ENCODE results near the gene CHID1.

The CHID1 gene

DNA sequence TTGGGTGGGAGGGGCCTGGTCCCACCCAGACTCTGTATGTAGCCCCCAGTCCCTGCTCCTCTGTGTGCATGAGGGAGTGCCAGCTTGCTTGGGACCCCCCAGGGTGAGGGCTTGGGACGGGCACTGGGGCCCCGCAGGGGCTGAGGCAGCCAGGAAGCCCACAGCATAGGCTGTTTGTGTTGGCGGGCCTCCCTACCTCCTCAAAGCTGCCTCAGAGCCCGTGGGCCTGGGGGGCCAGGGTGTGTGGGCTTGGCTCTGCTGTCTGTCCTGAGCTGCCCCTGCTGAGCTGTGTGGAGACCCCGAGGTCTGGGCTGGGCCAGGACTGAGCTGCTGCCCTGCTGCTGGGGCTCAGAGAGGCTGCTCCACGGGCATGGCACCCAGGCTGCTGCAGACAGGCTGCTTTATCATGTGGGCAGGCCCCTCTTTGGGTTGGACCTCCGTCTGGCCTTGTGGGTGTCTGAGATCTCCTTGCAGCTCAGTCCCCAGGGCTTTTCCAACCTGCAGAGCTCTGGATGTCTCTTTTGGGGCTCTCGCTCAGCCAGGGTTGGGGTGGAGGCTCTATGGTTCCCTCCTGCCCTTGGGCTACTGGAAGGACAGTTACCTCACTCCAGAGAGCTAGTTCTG, 64.6 kb downstream of the CHID1 start:
- DNase-seq = no peak

DNA sequence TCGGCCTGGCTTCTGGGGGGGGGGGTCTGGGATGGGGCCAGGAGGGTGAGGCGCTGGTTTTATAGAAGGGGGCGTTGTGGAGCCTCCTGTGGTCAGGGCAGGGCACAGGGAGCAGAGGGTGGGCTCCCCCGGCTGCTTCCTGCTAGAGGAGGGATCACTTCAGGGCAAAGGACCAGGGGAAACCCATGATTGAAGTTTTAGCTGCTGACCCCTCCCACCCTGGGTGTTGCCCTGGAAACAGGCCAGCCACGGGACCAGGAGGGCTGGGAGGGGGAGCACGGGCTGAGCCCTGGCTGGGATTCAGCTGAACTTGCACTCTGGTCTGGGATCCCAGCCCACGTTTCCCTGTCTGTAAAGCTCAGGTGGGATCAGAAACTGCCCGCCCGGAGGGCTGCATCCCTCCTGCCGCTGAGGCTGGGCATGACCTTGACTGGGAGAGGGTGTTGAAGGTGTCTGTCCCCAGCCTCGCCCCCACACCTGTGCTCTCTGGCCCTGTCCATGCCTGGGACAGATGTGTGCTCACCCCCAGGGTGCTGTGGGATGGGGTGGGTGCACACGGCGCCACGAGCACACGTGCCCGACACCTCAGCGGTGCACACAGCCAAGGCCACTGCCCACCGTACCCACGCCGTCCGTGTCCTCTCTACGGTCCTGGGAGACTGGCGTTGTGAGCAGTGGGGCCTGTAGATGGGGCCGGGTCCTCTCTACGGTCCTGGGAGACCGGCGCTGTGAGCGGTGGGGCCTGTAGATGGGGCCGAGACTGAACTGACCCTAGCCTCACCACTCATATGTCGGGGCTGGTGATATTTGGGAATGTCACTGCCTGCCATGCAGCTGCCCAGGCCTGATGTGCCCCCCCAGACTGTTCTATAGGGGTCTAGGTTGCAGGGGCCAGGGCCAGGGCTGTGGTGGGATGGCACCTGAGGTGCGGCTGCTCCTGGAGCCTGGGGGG, 65.6 kb downstream of the CHID1 start:
- DNase-seq = no peak

DNA sequence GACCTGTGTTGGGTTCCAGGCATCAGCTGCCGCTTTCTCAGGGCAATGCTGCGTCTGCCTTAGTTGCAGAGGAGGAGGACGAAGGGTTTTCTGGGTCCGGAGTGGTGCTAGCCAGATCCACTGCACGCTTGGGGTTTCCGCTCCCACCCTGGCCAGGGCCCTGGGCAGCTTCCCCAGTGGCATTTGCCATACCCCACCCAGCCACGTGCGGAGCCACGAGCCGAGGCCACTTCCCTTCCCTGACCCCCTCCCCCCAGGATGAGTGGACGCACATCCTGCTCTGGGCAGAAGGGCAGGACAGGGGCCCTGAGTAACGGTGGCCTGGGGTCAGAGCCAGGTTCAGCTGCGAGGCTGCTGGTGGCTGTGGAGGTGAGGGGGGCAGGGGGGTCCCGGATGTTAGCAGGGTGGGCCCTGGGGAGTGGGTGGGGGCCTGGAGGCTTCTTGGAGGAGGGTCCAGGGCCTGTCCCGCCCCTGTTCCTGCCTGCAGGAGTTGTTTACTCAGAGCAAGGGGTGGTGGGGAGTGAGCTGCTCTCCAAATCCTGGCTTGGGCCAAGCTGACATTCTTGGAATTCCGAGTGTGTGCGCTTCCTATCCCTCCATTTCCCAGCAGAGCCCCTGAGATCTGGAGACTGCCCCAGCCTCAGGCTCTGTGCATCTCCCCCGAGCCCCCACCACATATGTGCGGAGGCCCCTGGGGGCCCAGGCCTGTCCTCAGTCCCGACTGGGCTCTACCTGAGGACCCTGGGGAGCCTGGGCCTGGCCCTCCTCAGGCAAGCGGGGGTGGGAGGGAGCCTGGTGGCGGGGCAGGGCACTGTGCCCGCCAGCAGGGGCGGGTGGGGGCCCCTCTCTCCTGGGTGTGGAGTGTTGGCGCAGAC, 66.6 kb downstream of the CHID1 start:
- DNase-seq = no peak

DNA sequence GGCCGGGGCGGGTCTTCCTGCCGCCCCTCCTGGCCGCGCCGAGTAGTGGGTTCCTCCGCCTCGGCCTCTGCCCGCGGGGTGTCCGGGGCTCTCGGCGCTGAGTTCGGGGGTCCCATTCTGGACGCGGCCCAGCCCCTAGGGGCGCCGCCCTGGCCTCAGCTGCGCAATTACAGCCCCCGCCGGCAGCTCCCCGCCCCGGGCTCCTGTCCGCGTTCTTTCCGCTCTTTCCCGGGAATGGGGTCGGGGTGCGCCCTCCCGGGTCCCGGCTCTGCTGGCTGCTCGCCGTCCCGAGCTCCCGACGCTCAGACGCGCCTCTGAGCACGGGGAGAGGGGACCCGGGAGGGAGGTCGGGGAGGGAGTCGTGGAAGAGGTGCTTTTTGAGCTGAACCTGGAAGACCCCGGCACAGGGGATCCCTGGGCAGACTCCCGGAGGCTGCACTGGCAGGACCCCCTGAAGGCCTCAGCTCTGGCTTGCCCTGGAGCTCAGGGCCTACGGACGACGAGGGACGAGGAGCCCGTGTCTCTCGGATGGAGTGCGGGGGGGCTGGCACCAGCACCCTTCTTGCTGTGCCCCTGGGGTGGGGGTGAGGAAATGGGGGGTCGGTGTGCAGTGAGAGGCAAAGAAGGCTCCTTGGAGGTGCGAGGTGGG, 67.4 kb downstream of the CHID1 start:
- no peak for DNase-seq

DNA sequence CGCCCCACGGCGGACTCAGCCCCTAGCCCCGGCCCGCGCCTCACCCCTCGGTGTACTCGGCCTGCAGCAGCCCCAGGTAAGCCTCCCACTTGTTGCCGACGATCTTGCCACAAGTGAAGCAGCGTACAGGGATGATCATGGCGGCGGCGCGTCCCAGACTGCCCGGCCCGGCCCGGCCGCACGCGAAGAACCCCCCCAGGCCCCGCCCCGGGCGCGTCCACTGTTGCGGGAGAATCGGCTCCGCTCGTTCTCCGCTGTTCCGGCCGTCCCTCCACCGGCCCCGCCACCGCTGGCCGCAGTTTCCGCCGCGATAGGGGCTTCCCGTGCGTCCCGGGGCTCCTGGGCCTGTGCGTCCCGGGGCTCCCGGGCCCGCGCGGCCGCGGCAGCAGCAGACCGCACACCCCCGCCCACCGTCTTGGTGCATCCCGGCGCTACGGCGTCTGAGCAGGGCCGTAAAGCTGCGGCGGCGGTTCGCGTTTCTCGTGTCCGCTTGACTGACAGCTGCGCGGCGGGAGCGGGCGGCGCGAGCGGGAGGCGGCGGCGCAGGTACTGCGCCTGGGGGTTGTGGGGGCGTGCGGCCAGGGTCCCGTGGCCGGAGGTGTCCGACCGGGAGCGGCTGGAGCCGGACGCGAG, 68.1 kb downstream of the CHID1 start, which contains the start of the genes POLR2L and TSPAN4:
TSS of gene POLR2L (minus strand) at position 160 of the 633 bp plus-strand sequence. CDS start at position 139, 21 bp downstream.
TSS of gene TSPAN4 (plus strand) at position 483 of the 633 bp plus-strand sequence. CDS start 7,453 bp downstream, outside the sequence.
- peak; percentile 75 to 85 (median 82) for DNase-seq

DNA sequence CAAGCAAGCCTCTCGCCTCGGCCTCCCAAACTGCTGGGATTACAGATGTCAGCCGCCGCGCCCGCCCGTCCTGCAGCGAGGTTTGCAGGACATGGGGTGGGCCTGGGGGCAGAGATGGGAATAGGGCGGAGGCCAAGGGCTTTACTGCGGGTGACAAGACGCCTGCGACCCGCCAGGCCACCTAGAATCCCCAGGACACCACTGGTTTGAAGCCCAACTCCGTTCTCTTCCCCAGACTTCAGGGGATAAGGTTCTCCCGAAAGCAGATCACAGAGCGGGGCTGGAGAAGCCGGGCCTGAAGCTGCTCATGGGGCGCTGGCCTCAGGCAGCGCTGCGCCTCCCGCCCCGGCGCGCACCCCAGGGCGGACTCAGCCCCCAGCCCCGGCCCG, 68.6 kb downstream of the CHID1 start:
- no peak for DNase-seq

DNA sequence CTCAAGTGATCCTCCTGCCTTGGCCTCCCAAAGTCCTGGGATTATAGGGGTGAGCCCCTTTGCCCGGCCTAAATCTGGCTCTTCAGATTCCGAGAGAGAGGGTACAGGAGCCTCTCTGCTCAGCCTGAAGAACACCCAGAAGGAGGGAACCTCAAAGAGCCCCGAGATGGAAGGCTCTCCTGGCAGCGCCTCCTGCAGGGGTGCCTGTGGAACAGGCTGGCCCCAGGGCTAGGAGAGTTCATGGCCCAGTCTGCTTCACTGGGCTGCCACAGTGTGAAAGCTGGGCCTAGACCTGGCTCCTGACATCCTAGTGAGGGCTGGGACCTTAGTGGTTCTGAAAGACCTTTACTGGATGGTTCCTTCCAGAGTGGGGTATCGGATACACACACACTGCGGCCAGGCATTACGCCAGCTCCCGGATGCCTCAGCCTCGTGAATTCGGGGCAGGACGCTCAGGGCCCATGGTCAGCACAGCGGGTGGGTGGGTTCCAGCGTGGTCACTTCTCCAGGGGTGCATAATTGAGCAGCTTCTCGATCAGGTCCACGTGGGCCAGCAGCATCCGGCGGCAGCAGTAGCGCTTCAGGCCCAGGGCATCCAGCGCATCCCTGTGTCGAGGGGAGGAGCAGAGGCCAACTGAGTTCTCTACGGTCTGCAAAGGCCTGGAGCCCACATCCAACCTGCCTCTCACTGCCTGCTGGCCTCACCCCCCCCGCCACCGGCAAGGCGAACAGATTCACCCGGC, 70.6 kb downstream of the CHID1 start:
- DNase-seq = no peak

DNA sequence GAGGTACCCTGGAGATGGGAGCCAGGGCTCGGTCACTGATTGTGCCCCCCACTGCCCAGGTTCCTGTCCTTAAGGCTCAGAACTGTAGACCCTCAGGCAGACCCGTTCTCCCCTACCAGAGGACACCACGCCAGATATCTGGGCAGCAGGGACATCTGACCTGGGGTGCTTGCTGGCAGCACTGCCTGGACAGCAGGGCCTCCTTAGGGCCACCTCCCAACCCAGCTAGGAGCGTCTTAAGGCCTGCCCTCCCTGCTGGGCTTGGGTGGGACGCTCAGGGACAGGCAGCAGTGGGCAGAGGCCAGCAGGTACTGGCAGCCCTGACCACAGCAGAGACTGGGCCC, 71.4 kb downstream of the CHID1 start:
- DNase-seq = no peak

DNA sequence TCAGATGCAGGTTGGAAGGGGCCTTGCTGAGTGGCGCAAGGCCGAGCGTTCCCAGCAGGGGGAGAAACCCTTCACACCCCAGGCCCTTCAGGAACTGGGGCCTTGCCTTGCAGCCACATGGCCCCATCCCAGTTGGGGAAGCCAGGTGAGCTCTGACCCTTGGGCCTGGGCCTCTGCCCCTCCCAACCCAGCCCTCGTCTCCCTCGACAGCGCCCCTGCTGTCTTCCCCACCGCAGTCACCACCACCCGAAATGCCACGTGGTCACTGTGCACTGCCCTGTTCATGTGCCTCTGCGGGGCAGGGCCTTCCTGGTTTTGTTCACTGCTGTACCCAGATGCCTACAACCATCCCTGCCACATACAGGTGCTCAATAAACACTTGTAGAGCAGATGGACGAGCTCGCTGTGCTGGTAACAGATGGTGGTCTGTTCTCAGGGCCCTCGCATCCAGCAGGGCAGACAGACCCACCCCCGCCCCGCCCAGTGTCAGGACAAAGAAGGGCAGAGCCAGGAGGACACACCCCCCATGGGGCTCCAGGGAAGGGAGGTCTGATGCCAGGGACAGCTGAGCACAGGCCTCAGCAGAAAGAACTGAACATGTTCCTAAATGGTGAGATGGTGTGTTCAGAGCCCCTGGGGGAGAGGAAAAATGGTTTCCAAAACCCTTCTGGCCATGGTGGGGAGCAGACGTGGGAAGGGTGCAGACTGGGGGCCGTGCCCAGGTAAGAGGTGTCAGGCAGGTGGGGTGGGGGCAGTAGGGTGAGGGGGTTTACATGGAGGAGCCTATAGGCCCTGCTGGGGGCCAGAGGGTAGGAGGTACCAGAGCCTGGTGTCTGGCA, 72.0 kb downstream of the CHID1 start:
- no peak for DNase-seq

DNA sequence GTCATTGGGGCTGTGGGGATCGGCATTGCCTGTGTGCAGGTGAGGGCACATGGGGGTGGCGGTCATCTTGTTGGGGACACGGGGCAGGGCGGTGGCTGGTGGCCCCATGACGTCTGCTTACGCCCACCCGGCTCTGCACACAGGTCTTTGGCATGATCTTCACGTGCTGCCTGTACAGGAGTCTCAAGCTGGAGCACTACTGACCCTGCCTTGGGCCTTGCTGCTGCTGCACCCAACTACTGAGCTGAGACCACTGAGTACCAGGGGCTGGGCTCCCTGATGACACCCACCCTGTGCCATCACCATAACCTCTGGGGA, 72.7 kb downstream of the CHID1 start:
- no peak for DNase-seq

DNA sequence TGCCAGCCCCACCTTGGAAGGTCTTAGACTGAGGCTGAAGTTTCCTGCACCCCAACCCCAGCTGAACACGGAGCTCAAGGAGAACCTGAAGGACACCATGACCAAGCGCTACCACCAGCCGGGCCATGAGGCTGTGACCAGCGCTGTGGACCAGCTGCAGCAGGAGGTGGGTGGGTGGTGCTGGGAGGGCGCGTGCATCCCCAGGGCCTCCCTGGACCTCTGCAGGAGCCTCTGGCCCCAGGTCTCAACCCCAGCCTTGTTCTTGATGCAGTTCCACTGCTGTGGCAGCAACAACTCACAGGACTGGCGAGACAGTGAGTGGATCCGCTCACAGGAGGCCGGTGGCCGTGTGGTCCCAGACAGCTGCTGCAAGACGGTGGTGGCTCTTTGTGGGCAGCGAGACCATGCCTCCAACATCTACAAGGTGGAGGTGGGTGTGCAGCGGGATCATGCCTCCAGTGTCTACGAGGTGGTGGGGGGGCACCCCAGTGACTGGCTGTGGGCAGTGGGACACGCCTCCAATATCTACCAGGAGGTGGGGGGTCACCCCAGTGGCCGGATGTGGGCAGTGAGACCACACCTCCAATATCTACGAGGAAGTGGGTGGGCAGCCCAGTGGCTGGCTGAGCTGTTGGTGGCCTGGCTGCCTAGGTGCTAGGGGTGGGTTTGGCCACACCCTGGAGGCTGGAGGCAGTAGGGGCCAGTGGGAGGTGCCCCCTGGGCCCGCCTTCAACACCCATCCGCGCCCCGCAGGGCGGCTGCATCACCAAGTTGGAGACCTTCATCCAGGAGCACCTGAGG, 73.2 kb downstream of the CHID1 start:
- no peak for DNase-seq

DNA sequence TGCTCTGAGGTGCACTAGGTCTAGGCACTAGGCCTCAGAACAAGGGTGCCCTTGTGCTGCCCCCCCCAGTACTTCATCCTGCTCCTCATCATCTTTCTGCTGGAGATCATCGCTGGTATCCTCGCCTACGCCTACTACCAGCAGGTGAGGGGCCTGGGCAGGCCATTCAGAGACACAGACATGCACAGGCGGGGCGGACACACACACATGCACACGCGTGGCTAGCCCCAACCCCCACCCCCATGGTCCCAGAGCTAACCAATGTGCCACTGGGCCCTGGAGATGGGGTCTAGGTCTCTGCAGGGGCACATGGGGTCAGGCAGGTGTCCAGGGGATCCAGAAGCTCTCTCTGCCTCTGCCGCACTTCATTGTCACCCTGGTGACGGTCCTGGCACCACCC, 73.9 kb downstream of the CHID1 start:
- DNase-seq = no peak

DNA sequence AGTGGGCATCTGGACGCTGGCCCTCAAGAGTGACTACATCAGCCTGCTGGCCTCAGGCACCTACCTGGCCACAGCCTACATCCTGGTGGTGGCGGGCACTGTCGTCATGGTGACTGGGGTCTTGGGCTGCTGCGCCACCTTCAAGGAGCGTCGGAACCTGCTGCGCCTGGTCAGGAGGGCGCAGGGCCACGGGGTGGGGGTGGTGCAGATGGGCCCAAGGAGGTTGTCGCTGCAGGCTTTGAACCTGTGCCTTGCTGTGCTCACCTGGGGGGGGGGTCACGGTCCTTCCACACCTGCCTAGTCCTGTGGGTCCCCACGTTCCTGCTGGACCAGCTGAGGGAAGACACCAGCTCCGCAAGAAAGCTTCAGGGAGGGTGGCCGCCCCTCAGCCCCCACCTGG, 74.3 kb downstream of the CHID1 start:
- DNase-seq = no peak

DNA sequence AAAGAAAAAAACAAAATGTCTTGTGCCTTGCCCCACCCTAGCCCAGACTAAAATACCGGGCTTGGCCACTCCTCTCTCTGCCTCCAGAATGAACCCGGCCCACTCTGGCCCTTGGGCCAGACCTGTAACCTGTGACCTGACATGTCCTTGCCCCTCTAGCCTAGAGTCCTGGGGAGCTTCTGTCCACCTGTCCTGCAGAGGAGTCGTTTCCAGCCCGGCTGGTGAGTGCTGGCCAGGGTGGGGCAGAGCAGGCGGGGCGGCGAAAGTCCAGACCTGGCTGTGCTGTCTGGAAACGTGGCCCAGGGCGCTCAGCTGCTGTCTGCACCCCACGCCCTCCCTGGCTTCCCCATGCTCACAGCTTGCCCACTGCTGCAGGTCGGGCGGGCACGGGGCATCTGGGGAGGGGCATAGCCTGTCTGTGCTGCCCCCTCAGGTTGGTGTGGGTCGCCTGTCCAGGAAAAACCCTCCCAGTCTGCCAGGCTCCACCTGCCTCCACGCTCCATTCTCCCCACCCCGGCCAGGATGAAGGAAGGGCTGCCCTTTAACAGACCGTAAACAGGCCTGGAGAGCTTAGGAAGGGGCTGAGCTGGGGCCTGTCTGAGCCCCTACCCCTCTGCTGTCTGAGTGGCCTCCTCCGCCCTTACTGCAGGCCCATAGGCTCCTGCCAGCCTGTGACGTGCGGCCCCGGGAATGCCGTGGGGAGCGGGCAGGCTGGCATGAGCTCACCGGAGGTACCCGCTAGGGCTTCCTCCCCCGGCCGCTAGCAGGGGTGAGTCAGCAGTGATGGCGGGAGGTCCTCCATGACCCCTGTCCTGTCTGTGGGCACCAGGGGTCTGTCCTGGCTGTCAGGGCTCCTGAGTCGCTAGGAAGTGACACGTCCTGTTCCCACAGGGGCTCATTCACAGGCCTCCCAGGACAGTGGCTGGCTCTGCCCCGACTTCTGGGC, 76.0 kb downstream of the CHID1 start:
- DNase-seq = no peak

DNA sequence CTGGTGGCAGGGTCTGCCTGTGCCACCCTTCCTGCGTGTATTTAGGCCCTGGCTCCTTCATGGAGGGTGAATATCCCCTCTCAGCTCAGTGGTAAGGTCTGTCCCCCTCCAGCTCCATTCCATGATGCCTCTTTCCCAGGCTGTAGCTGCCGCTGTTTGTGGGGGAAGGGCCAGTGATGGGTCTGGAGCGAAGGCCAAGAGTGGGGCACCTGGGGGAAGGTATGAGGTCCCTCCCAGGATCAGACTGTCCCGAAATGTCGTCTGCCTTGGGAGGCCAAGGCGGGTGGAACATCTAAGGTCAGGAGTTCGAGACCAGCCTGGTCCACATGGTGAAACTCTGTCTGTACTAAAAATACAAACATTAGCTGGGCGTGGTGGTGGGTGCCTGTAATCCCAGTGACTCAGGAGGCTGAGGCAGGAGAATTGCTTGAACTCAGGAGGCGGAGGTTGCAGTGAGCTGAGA, 76.7 kb downstream of the CHID1 start:
- no peak for DNase-seq

DNA sequence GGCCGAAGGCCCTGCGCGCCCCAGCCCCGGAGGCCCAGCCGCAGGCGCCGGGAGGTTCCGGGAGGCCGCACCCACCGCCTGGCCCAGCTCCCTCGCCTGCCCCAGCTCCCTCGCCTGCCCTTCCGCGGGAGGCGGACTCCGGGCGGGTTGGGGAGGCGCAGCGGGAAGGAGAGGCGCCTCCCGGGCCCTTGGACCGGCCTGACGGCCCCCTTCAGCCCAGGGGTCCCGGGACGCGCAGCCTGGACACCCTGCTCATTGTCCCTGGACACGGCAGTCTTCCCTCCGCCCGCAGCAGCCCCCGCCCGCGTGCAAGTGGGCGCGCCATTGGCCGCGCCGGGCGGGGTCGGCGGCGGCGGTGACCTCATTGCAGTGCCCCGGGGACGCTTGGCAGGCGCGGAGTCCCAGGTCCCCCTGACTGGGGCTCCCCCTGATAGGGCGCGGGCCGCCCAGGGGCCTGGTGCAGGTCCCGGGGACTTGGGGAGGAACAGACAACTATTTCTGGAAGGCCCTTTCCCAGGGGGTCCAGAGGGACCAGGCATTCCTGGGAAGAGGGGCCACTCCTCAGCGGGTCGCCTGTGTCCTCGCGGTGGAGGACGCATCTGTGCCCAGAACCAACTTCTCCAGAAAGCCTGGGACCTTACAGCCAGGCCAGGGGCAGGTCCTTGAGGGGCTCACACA, 77.4 kb downstream of the CHID1 start:
- peak in 1 of 5 donors; percentile 46 for DNase-seq

DNA sequence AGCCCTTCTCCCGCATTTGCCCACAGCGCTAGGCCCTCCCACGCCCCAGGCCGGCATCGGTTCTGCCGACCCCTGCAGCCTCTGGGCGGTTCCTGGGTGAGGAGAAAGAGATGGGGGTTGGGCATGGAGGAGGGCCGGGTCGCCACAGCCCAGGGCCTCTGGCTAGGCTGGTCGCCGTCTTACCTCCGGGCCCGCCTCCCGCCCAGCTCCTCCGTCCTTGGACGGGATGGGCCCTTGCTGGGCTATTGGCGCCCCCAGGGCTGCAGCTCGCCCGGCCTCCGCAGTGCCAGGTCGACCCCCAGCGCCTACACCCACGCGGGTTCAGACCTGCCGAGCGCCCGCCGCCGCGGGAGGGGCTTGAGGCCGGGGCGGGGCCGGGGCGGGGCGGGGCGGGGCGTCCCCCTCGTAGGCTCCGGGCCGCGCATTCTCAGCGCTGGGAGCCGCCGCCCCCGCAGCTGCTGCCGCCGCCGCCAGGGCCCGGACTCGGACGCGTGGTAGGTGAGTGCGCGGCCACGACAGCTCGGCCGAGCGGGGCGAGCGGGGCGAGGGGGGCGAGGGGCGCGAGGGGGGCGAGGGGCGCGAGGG, 78.0 kb downstream of the CHID1 start, which contains the start of gene CD151:
TSS of gene CD151 (plus strand) at position 424 of the 585 bp plus-strand sequence. CDS start 3,118 bp downstream, outside the sequence.
- peak in 3 of 5 donors; percentile 39 to 52 (median 41) for DNase-seq
